ENCODE measurements around the gene TMEM135. TPM values are rescaled to one million over a fixed set of nuclear protein-coding genes. Genes with fewer than 3 reads are reported as not detected.

TMEM135 gene
- total RNA-seq, 1 donor from 2014 or later = 46.4 TPM

DNA sequence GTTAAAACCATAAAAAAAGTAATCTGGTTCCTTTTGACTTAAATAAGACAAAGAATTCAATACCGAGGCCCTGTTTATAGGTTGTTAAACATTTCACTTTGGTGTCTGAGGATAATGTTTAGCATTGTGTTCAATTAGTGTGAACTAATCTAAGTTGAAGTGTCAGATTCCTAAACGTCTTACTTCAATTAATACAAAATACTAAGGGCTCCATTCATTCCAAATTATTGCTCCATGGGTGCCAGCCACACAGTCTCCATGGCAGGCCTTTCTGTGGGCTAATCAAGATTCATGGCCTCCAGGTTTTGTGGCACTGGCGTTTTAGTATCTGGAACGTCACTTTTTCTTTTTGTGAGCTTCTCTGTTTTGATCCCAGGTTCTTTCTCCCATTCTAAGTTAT, 89.4 kb downstream of the TMEM135 start:
- no peak overlapping the region for H3K4me3 Mint-ChIP-seq

DNA sequence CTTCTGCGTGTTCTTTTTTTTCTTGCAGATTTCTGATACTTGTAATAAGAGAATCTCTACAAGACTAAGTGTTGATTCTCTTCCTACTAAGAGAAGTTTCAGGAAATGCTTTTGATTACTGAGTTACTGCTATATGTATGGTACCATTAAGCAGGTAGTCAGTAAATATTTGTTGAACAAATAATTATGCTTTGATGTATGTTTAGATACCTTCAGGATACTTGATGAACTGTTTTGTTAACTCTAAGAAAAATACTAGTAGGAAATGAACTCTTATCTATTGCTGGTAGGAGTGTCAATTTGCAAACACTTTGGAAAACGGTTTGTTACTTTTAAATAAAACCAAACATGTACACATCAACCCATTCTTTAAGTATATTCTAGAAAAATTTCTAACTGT, 90.6 kb downstream of the TMEM135 start:
- H3K27me3 Mint-ChIP-seq (ENCODE audit: insufficient read depth, low read depth) = peaks cover 2% of the 10 kb centered on the region
- no peak overlapping the region for H3K4me2 ChIP-seq
- no peak overlapping the region for H3K27ac ChIP-seq
- H3K36me3 Mint-ChIP-seq = peaks cover 7% of the 10 kb centered on the region
- H3K9ac ChIP-seq = no peak overlapping the region
- H3K9me3 Mint-ChIP-seq = peaks cover 3% of the 10 kb centered on the region
- DNase-seq (ENCODE audit: low spot score) = no peak
- H2AFZ ChIP-seq (replicated peaks) = no peak overlapping the region
- H3K36me3 ChIP-seq = no peaks in the 10 kb centered on the region
- no peaks in the 10 kb centered on the region for H4K20me1 ChIP-seq (ENCODE audit: low read depth)
- H3K79me2 ChIP-seq (ENCODE audit: low read depth) = peaks cover 7% of the 10 kb centered on the region
- peaks cover 12% of the 10 kb centered on the region for H3K4me1 Mint-ChIP-seq
- peak overlapping the region; percentile 31 for H3K27ac Mint-ChIP-seq
- H3K9me3 ChIP-seq (ENCODE audit: low read depth) = no peaks in the 10 kb centered on the region
- H3K4me3 ChIP-seq = no peak overlapping the region
- H3K4me1 ChIP-seq = peaks cover 34% of the 10 kb centered on the region
- no peaks in the 10 kb centered on the region for H3F3A ChIP-seq (ENCODE audit: low read depth)
- TF ChIP-seq, protein P1, sequence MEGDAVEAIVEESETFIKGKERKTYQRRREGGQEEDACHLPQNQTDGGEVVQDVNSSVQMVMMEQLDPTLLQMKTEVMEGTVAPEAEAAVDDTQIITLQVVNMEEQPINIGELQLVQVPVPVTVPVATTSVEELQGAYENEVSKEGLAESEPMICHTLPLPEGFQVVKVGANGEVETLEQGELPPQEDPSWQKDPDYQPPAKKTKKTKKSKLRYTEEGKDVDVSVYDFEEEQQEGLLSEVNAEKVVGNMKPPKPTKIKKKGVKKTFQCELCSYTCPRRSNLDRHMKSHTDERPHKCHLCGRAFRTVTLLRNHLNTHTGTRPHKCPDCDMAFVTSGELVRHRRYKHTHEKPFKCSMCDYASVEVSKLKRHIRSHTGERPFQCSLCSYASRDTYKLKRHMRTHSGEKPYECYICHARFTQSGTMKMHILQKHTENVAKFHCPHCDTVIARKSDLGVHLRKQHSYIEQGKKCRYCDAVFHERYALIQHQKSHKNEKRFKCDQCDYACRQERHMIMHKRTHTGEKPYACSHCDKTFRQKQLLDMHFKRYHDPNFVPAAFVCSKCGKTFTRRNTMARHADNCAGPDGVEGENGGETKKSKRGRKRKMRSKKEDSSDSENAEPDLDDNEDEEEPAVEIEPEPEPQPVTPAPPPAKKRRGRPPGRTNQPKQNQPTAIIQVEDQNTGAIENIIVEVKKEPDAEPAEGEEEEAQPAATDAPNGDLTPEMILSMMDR (IDR thresholded peaks at IDR 0.05) = no peak
- no peak for TF ChIP-seq EZH2 (IDR thresholded peaks at IDR 0.05)
- no peak for TF ChIP-seq EZH2phosphoT487 (IDR thresholded peaks at IDR 0.05)
- H3K4me3 Mint-ChIP-seq = no peak overlapping the region
- H3K27me3 ChIP-seq = no peaks in the 10 kb centered on the region

More for the DNA sequence above, 89.4 kb downstream of the TMEM135 start:
- no peak overlapping the region for H3K27ac ChIP-seq
- H3K4me1 Mint-ChIP-seq = peaks cover 12% of the 10 kb centered on the region
- no peak overlapping the region for H3K9ac ChIP-seq
- no peaks in the 10 kb centered on the region for H3F3A ChIP-seq (ENCODE audit: low read depth)
- no peak overlapping the region for H2AFZ ChIP-seq (replicated peaks)
- peak; percentile 55 for DNase-seq (ENCODE audit: low spot score)
- H3K9me3 ChIP-seq (ENCODE audit: low read depth) = no peaks in the 10 kb centered on the region
- no peak overlapping the region for H3K27ac Mint-ChIP-seq
- no peaks in the 10 kb centered on the region for H3K27me3 ChIP-seq
- H3K4me3 ChIP-seq = no peak overlapping the region
- no peaks in the 10 kb centered on the region for H3K27me3 Mint-ChIP-seq (ENCODE audit: insufficient read depth, low read depth)
- peak overlapping the region; percentile 35 for H3K4me2 ChIP-seq
- no peaks in the 10 kb centered on the region for H3K9me3 Mint-ChIP-seq
- H4K20me1 ChIP-seq (ENCODE audit: low read depth) = no peaks in the 10 kb centered on the region
- H3K36me3 ChIP-seq = no peaks in the 10 kb centered on the region
- H3K36me3 Mint-ChIP-seq = peaks cover 6% of the 10 kb centered on the region
- TF ChIP-seq EZH2phosphoT487 (IDR thresholded peaks at IDR 0.05) = no peak
- TF ChIP-seq, protein P1 (IDR thresholded peaks at IDR 0.05) = no peak
- TF ChIP-seq EZH2 (IDR thresholded peaks at IDR 0.05) = no peak
- peaks cover 34% of the 10 kb centered on the region for H3K4me1 ChIP-seq
- peaks cover 7% of the 10 kb centered on the region for H3K79me2 ChIP-seq (ENCODE audit: low read depth)

DNA sequence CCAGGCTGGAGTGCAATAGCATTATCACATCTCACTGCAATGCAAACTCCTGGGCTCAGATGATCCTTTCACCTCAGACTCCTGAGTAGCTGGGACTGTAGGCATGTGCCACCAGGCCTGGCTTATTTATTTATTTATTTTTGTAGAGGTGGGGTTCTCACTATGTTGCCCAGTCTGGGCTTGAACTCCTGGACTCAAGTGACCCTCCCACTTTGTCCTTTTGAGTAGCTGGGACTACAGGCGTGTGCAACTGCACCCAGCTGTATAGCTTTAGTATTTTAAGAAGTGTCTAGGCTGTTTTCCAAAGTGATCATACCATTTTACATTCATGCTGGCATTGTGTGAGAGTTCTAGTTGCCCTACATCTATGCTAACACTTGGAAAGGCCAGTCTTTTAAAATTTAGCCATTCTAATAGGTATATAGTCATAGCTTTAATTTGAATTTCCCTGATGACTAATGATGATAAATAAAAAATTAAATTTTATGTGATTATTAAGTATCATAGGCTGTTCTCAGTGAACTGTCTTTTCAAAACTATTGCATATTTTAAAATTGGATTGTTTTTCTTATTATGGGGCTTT, 96.9 kb downstream of the TMEM135 start:
- no peaks in the 10 kb centered on the region for H3F3A ChIP-seq (ENCODE audit: low read depth)
- H3K9me3 Mint-ChIP-seq = peaks cover 19% of the 10 kb centered on the region
- no peak overlapping the region for H3K27ac ChIP-seq
- H3K4me1 Mint-ChIP-seq = no peaks in the 10 kb centered on the region
- no peak overlapping the region for H3K4me3 ChIP-seq
- peaks cover 17% of the 10 kb centered on the region for H3K36me3 Mint-ChIP-seq
- H3K4me3 Mint-ChIP-seq = no peak overlapping the region
- H3K79me2 ChIP-seq (ENCODE audit: low read depth) = no peaks in the 10 kb centered on the region
- no peaks in the 10 kb centered on the region for H3K27me3 ChIP-seq
- H2AFZ ChIP-seq (replicated peaks) = no peak overlapping the region
- H3K4me2 ChIP-seq = no peak overlapping the region
- H3K27ac Mint-ChIP-seq = no peak overlapping the region
- no peaks in the 10 kb centered on the region for H3K9me3 ChIP-seq (ENCODE audit: low read depth)
- H3K36me3 ChIP-seq = no peaks in the 10 kb centered on the region
- no peak for DNase-seq (ENCODE audit: low spot score)
- H3K9ac ChIP-seq = no peak overlapping the region
- no peaks in the 10 kb centered on the region for H4K20me1 ChIP-seq (ENCODE audit: low read depth)
- no peak for TF ChIP-seq EZH2 (IDR thresholded peaks at IDR 0.05)
- H3K27me3 Mint-ChIP-seq (ENCODE audit: insufficient read depth, low read depth) = peaks cover 2% of the 10 kb centered on the region
- no peaks in the 10 kb centered on the region for H3K4me1 ChIP-seq

DNA sequence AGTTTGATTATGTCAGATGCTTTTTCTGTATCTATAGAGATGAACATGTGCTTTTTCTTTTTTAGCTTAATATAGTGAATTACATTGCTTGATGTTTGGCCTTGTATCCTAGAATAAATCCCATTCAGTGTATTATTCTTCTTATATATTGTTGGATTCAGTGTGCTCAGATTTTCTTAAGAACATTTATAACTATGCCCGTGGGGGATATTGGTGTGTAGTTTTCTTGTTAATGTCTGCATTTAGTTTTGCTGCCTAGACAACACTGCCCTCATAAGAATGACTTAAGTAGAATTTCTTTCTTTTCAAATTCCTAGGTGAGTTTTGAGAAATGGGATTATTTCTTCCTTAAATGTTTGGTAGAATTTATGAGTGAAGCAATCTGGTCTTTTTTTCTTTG, 98.5 kb downstream of the TMEM135 start:
- no peaks in the 10 kb centered on the region for H4K20me1 ChIP-seq (ENCODE audit: low read depth)
- H3K4me1 Mint-ChIP-seq = no peaks in the 10 kb centered on the region
- H3K9me3 ChIP-seq (ENCODE audit: low read depth) = no peaks in the 10 kb centered on the region
- H3K9me3 Mint-ChIP-seq = peaks cover 26% of the 10 kb centered on the region
- DNase-seq (ENCODE audit: low spot score) = no peak
- no peak for TF ChIP-seq EZH2 (IDR thresholded peaks at IDR 0.05)
- no peak for TF ChIP-seq EZH2phosphoT487 (IDR thresholded peaks at IDR 0.05)
- TF ChIP-seq, protein P1 (IDR thresholded peaks at IDR 0.05) = no peak
- no peak overlapping the region for H3K4me2 ChIP-seq
- H3K27ac Mint-ChIP-seq = no peak overlapping the region
- H2AFZ ChIP-seq (replicated peaks) = no peak overlapping the region
- H3K9ac ChIP-seq = no peak overlapping the region
- no peaks in the 10 kb centered on the region for H3F3A ChIP-seq (ENCODE audit: low read depth)
- H3K4me1 ChIP-seq = no peaks in the 10 kb centered on the region
- no peaks in the 10 kb centered on the region for H3K27me3 ChIP-seq
- no peak overlapping the region for H3K4me3 ChIP-seq
- H3K4me3 Mint-ChIP-seq = no peak overlapping the region
- H3K27ac ChIP-seq = no peak overlapping the region
- no peaks in the 10 kb centered on the region for H3K79me2 ChIP-seq (ENCODE audit: low read depth)
- peaks cover 2% of the 10 kb centered on the region for H3K27me3 Mint-ChIP-seq (ENCODE audit: insufficient read depth, low read depth)
- H3K36me3 ChIP-seq = no peaks in the 10 kb centered on the region
- peaks cover 20% of the 10 kb centered on the region for H3K36me3 Mint-ChIP-seq

Data from neural progenitor cell (in vitro differentiated cells).